HG03064 (cell line): Measurements from ENCODE around the gene DOK4.
A peak's percentile ranks its signal among the peaks of the same experiment; 100 is the strongest.

Experiments
- ATAC-seq: cut with Tn5 transposase; IDR thresholded peaks from one replicate; pipeline ENCODE4 v1.9.1; 2021; ENCODE audit warnings: low read depth; ENCODE audit not compliant: unreplicated experiment

The DOK4 gene

DNA sequence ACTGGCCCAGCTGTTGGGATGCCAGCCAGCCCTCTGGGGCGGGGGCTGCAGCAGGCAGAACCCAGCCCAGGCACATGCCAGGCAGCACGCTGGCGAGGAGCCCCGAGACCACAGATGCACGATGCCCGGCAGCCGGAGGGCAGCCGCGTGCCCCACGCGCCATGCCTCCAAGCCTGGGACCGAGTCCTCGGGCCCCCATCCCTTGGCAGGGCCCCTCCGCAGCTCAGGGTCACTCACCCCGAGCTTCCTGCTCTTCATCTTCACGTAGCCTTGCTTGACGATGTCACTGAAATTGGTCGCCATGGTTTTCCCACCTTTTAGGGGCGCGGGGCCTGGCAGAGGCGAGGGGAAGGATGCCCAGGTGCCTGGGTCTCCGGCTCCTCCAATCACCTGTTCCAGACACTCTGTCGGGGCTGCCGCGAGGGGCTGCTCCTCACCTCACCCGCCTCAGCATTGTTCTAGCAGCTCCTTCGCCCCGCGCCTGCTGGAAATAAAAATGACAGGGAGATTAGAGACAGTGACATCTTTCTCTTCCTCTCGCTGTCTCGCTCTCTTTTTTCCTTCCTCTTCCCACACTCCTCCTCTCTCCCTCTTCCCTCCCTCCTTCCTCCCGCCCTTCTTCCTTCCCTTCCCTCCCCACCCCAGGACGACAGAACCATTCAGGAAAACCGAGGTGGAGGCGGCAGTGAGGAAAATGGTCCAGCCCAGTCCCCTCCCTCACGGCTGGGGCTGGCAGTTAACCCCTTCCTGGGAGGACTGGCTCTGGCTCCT, 6.9 kb downstream of the DOK4 start:
- ATAC-seq, result no peak

DNA sequence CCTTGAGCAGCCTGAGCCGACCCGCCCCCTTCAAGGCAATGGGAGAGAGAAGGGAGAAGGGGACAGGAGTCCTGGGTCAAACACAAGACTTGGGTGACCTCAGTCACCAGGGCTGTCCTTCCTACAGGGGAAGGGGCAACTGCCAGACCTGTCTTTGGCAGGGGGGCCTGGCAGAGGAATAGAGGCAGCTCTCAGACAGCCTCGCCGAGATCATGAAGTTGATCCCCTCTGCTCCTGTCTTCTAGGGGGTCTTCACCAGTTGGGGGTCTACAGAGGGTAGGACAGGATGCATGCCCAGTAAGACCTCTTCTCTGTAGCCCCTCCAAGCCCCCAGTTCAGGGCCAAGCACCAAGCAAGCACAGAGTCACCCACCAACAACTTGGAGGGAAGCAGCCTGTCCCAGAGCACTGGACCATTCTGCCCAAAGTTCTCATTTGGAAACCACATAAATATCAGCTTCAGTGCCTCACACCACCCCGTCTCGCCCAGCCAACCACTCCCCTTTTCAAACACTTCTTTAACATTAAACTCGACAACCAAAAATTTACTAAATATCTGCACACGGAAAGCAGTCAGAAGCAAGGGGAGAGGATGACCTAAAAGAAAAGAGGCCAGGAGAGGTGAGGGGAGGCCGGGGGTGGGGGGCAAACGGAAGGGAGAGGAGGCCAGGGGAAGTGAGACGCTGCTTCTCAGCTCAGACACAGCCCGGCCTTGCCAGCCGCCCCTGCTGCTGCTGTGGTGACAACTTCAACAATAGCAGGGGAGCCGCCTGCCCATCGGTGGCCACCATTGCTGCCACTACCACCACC, 7.7 kb downstream of the DOK4 start:
- ATAC-seq, result no peak

DNA sequence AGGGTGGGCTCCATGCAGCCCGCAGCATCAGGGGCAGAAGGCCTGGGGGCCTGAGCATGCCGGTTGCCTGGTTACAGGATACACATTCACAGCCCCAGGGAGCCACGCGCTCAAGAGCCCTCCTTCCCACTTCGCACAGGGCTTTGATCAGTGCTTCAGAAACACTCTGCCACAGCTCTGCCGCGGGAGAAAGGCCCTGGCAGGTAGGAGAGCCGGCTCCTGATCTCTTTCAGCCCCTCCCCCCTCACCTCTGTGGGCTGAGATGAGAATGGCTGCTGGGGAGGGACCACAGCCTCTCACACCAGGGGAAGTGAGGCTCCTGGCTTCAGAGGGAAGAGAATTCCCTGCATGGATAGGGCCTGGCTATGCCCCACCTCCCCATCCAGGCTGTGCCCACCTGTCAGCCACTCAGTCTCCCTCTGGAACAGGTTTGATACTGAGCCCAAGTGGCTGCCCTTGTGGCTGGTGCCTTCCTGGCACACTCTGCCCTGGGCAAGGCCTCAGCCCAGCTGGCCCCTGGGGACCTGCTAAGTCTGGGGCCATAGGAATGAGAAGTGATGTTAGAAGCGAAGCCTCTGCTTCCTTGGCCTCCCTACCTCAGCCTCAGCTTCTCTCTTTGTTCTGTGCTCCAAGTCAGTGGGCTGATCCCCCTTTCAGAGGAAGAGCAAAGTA, 8.6 kb downstream of the DOK4 start:
- no peak for ATAC-seq

DNA sequence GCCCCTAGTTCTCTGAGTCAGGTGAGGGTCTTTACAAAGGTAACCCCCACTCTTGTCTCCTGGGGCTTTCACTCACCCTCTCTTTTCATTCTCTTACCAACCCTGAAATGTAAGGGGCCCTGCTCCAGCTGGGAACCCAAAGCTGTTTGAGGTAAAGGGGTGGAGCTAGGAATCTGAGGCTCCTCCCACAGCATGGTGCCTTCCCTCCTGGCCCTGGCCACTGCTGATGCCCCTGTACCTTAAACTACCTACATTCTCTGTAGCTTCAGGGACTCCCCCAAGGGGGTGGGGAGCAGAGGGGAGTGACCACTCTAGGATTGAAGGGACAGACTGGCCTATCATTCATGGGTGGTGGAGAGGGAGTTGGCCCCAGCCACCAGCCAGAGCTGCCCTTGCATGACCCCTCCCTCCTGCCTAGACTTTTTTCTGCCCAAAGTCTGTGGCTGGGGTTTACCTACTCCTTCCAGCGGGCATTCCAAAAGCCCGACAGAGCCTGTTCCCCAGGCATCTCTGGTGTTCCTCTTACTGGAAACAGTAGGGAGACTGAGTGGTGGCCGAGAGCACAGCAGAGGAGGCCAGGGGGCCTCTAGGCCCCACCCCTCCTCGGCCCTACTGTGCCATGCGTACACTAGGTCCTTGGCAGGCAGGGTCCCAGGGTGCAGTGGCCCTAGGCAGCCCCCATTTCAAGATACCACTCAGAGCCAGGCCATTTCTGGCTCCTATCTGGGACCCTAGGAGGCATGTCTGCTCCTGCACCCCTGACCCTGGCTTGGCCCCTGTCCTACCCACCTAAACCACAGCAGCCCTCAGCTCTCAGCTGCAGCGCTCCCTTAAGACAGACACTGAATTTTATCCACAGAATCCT, 9.5 kb downstream of the DOK4 start:
- no peak for ATAC-seq

DNA sequence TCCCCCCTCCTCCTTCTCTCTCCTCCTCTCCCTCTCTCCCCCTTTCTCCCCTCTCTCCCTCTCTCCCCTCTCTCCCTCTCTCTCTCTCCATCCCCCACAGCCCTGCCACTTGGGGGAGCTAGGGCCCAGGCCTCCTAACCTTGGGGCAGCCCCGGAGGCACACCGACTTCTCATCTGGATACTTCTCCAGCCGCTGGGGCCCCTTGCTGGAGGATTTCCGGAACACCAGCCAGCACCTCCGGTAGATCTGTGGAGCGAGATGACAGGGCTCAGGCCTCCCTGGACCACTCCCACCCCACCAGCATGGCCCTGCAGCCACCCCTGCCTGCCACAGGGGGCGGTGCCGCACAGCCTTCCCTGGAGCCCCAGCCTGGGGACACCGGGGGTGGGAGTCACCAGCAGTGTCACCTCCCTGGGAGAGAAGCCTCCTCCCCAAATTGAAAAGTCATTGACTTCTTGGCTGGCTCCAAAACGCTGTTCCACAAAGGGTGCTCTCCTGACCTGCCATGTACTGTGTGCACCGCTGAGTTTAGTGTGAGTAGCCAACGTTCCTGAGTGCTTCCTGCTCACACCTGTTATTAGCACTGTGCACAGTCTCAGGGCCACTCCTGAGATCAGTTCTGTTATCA, 10.5 kb downstream of the DOK4 start:
- peak; percentile 77 for ATAC-seq

DNA sequence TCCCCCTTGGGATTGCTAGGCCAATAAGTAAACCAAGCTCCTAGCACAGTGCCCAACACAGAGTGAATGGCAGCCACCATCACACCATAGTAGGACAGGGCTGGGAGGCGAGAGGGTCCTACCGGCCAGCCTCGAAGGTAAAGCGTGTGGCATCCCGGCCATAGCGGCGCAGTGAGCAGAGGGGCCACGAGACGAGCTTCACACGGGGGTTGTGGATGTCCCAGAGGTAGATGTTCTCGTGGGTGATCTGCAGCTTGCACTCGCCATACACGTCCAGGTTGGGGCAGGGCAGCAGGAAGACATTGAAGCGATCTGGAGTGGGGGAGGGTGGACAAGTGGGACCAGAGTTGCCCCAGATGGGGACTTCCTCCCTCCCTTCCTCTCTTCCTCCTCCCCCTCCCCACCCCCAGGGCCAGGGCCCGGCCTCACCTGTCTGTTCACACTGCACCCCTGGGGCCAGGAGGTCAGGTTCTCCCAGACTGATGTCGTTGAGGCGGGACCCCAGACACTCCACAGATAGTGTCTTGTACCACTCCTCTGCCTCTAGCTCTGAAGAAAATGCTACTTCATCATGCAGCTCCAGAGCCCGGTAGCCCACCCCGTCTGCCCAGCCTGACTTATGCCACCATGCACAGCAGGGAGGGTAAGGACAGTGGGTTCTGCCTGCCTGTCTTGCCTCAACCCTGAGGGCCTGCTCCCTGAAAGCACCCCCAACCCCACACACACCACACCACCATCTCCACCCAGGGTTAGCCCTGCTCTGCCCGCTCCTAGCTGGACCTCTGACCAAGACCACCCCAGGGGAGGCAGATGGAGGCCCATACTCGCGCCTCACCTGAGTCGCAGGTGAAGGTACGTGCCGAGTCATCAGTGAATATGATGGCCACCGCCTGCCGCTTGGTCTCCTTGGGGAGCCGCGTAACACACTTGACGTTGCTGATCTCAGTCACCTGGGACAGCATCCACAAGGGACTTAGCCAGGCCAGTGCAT, 11.3 kb downstream of the DOK4 start:
- no peak for ATAC-seq

DNA sequence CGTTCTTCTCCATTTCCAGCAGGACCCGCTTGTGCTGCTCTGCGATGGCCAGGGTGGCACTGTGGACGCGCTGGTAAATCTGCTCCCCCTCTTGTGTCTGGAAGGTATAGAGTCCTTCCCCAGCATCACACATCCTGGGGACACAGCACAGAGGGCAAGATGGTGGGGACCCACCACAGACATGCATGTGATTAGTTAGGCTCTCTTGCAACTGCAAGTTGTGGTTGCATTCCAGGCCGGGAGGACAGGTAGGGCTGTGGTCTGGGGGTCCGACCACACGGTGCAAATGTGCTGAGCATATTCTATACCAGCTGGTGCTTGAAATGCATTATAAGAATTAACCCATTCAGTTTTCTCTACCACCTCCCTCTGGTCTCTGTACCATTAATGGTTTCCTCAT, 12.4 kb downstream of the DOK4 start:
- ATAC-seq, result no peak

DNA sequence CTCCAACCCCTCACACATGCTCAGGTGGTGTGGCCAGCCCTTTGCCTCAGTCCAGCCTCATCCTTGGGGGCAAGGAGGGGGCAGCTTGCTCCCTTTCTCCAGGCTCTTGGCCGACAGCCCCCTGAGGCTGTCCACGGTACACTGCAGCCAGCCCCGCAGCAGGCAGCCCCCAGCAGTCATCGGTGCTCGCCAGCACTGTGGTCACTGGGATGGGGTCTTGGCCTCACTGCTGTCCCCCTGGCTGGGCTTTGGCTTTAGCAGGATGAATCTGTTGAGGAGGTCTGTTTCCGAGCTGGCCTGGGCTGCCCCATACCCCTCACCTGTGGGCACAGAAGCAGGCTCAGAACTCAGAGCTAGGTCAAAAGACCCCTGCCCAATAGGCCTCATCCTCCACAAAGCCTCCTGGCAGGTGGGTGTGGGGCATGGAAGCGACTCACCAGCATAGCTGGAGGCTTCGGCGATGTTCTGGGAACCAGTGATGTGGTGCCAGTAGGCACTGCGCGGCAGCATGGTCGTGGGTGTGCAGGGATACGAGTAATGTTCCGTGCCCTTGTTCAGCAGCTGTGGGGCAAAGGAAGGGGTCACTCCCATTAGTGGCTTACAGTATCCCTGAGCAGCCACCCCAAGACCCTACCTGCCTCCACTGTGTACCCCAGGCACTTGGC, 13.0 kb downstream of the DOK4 start:
- no peak for ATAC-seq

DNA sequence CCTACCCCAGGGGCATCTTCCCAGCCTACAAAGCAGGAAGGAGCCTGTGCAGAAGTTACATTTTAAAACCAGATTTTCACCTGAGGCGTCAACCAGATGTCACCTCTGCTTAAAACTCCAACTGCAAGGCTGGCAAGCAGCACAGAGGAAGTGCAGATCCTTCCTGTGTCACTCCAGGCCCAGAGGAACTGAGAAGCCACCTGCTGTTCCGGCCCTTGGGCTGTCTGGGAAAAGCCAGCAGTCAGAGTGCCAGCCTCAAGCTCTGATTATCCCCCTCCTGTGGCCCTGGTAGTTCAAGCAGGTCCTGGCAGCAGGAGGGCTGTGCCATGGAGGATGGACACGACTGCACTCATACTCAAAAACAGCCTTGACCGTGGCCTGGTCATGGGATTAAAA, 13.6 kb downstream of the DOK4 start:
- ATAC-seq, result no peak

DNA sequence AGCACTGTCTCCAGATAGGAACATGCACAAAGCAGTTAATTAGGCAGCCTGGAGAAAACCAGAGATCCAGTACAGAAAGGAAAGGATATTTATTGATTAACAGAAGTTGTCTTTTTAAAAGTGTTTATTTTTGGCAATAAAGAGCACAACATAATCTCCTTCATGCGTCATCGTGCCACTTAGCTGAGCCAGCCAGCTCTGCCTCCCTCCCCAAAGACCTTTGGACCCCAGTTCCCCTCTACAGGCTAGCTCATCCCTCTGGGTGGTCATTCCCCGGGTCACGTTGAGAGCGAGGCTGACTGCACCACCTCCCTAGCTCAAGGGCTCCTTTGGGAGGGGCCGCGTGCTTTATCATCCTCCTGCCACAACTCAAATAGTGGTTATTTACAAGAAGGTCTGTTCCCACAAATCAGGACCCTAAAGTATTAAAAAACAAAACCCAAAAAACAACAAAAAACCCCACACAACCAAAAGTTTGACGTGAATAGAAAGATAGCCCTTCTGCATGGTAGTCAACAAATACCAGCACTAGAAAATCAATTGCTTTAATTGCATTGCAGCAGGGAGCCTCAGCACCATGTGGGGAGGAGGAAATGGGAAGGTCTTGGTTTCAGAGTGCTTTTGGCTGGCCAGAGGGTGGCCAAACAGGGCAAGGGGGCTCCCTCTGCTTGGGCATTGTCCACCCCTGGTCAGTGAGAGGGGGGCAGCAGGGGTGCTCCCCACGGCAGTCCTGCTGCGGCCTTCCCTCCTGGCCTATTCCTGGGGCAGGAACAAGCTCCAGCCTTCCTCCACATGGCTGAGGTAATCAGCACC, 14.2 kb downstream of the DOK4 start:
- ATAC-seq, result no peak

DNA sequence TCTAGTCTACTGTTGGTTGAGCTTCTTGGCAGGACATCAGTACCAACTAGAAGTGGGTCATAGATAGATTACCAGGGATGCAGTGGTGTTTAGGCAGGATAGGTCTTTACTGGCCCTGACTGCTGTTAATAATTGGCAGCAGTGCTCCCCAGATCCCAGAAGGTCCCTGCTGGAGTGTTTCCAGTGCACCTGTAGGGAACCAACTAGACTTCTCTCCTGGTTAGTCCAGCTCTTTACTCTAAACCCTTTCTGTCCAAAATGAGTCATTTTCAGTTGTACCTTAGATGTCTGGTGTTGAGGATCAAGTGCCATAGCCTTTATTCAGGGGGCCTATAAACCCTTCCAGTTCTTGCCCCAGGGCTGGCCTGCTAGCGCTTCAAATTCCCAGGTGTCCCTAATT, 15.1 kb downstream of the DOK4 start:
- ATAC-seq, result no peak

DNA sequence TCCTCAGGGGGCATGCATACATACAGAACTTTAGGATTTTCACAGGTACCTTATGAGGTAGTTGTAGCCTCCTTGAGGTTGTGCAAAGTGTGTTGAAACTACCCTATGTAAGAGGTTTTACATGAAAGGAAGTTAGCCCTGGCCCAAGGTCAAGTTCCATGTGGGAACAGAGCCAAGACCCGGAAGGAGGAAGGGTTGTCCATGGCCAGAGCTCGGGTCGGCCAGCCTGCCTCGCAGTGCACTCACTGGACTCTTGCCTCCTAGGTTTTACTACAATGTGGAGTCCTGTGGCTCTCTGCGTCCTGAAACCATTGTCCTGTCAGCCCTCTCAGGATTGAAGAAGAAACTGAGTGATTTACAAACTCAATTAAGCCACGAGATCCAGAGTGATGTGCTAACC, 15.6 kb downstream of the DOK4 start:
- no peak for ATAC-seq

DNA sequence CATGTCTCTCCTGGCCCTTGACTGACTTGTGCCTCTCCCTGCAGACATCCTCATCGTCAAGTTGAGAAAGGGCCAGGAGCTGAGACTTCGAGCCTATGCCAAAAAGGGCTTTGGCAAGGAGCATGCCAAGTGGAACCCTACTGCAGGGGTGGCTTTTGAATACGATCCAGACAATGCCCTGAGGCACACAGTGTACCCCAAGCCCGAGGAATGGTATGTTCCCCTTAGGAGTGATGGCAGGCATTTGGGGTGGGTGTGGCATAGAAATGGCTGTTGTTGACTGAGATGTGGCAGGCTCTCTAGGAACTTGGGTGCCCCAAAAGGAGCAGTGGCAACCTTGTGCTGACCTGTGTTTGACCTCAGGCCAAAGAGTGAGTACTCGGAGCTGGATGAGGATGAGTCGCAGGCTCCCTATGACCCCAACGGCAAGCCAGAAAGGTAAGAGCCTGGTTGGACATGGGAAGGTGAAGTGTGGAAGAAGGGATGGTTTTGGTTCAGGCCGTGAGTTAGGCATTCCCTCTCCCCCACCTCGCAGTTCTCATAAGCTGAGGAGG, 16.3 kb downstream of the DOK4 start:
- no peak for ATAC-seq

DNA sequence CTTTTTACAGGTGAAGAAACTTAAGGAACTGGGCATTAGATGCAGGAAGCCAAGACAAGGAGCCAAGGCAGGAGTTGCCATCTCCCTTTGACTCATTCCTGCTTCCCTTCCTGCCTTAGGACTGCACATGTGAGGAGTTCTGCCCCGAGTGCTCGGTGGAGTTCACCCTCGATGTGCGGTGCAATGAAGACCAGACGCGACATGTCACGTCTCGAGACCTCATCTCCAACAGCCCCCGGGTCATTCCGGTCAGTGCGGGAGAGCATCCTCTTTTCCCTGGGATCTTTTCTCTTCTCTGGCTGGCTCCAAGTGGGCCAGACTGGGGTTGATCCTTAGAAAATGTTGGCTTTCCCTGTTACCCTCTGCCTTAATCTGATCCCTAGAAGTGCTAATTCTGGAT, 17.2 kb downstream of the DOK4 start:
- ATAC-seq, result no peak

DNA sequence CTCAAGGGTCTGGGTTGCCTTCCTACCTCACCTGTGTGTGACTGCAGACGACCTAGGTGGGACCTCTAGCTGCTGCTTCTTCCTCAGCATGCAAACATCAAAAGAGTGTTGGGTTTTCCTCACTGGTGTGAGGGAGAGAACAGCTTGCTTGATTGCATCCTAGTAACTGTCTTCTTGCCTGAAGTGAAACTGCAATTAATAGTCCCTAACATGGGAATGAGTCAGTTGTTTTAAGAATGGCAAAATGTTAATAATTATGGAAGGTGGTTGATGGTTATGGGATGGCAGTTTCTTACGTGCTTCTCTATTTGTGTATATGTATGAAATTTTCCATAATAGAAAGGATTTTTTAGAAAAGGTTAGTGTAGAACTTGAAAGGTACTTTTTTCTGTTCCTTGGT, 17.9 kb downstream of the DOK4 start:
- ATAC-seq, result no peak

DNA sequence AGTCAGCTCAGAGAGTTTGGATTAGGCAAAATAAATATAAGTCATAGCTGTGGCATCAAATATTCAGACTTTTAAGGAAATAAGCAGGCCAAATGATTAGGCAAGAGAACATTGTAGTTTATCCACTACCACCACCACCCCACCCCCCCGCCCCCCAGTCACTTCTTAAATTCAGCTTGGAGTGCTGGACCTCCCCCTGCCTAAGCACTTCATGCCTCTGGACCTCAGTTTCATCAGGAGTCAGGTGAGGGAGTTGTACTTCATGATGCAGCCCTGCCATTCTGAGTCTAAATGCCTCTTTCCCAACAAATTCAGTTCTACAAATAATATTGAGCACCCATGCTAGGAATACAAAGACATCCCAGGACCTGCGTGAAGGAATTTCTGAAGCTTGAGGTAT, 21.8 kb downstream of the DOK4 start:
- ATAC-seq, result no peak

DNA sequence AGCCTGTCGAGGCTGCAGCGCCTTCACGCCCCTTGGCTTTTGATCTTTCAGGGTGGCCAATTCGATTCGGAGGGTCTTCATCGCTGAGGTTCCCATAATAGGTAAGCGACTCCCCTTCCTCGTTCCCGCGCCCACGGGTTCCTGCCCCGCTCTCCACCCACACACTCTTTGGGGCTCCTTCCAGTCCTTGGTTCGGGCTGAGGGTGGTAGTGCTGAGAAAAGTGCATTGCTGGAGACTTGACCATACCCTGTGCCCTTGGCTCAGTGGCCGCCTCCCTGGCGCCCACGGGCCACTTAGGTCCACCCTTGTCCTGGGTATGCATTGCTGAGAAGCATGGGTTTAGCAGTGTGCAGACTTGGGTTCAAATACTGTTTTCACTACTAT, 23.3 kb downstream of the DOK4 start:
- no peak for ATAC-seq
